GM18870 (cell line): Measurements from ENCODE around the gene CARM1.
"Not testable (repeated sequence)": the region's sequence is repeated elsewhere in the genome, so short reads cannot be mapped to it uniquely, and the experiment has no call there.

Experiments
- ATAC-seq: cut with Tn5 transposase; IDR thresholded peaks from one replicate; pipeline ENCODE4 v1.9.1; 2021; ENCODE audit warnings: moderate library complexity; ENCODE audit not compliant: unreplicated experiment

Gene CARM1

GRCh38 chr19:10846500-10847202 lies 24.7 kb upstream of the CARM1 start:
- no peak for ATAC-seq

GRCh38 chr19:10848230-10848856 lies 23.0 kb upstream of the CARM1 start, which contains the start of gene C19orf38:
TSS of gene C19orf38 (plus strand) at chr19:10848415. CDS start at chr19:10848509, 94 bp downstream.
- no peak for ATAC-seq

- no peak for ATAC-seq
Observed at GRCh38 chr19:10850631-10851030, 20.7 kb upstream of the CARM1 start.

- no peak for ATAC-seq
Observed at GRCh38 chr19:10852098-10852800, 19.1 kb upstream of the CARM1 start.

- ATAC-seq, result no peak
Observed at GRCh38 chr19:10852941-10853340, 18.4 kb upstream of the CARM1 start.

- no peak for ATAC-seq
Observed at GRCh38 chr19:10854350-10855089, 16.8 kb upstream of the CARM1 start.

GRCh38 chr19:10855879-10856522 lies 15.4 kb upstream of the CARM1 start:
- no peak for ATAC-seq

- ATAC-seq, result not testable (repeated sequence)
Observed at GRCh38 chr19:10856899-10857298, 14.5 kb upstream of the CARM1 start.

GRCh38 chr19:10858204-10858828 lies 13.0 kb upstream of the CARM1 start:
- ATAC-seq, result no peak

- no peak for ATAC-seq
Observed at GRCh38 chr19:10861103-10861651, 10.2 kb upstream of the CARM1 start.

GRCh38 chr19:10862561-10863106 lies 8.7 kb upstream of the CARM1 start:
- ATAC-seq, result no peak

- no peak for ATAC-seq
Observed at GRCh38 chr19:10863107-10863717, 8.1 kb upstream of the CARM1 start.

- ATAC-seq, result no peak
Observed at GRCh38 chr19:10864538-10864899, 6.8 kb upstream of the CARM1 start.

- ATAC-seq, result no peak
Observed at GRCh38 chr19:10866495-10866894, 4.9 kb upstream of the CARM1 start.

- ATAC-seq, result no peak
Observed at GRCh38 chr19:10868872-10869547, 2.3 kb upstream of the CARM1 start.

- not testable (repeated sequence) for ATAC-seq
Observed at GRCh38 chr19:10869872-10870311, 1.5 kb upstream of the CARM1 start.

GRCh38 chr19:10870501-10870954 lies 825 bp upstream of the CARM1 start:
- ATAC-seq, result no peak

- ATAC-seq, result no peak
Observed at GRCh38 chr19:10871711-10872545, 575 bp downstream of the CARM1 start.
